Esophagus (tissue), 2 donors: ENCODE measurements around the gene CBL. TPM values are rescaled to one million over a fixed set of nuclear protein-coding genes. Genes with fewer than 3 reads are reported as not detected.

Source experiments
- H3K27ac ChIP-seq, 2 donors: one replicate each; pipeline ENCODE4 v1.5.1; 2013; ENCODE audit warnings: low read depth in 2 of 2, mild to moderate bottlenecking in 2 of 2, inconsistent platforms in 1 of 2, low read length in 1 of 2, moderate library complexity in 1 of 2
- H3K27me3 ChIP-seq, 2 donors: one replicate each; pipeline ENCODE4 v1.6.1; 2013; ENCODE audit warnings: low read length in 2 of 2, control low read depth in 1 of 2, mild to moderate bottlenecking in 1 of 2; ENCODE audit not compliant: insufficient read depth in 2 of 2, control insufficient read depth in 1 of 2
- H3K36me3 ChIP-seq, 2 donors: one replicate each; pipeline ENCODE4 v1.6.1; 2013; ENCODE audit warnings: low read length in 1 of 2; ENCODE audit not compliant: control insufficient read depth in 2 of 2, insufficient read depth in 2 of 2
- H3K4me1 ChIP-seq, 2 donors: one replicate each; pipeline ENCODE4 v1.6.1; 2013; ENCODE audit warnings: low read length in 1 of 2; ENCODE audit not compliant: control insufficient read depth in 2 of 2, insufficient read depth in 2 of 2
- H3K4me3 ChIP-seq, 2 donors: one replicate each; pipeline ENCODE4 v1.5.1; 2013; ENCODE audit warnings: low read length in 2 of 2, mild to moderate bottlenecking in 2 of 2, low read depth in 1 of 2, moderate library complexity in 1 of 2
- H3K9me3 ChIP-seq, 2 donors: one replicate each; pipeline ENCODE4 v1.6.1; 2013; ENCODE audit warnings: mild to moderate bottlenecking in 2 of 2, low read depth in 1 of 2, low read length in 1 of 2, moderate library complexity in 1 of 2; ENCODE audit not compliant: control insufficient read depth in 2 of 2, insufficient read depth in 1 of 2
- WGBS, 2 donors: extraction: QIAGEN DNeasy Blood & Tissue Kit; methylation state at CpG; one replicate each; pipeline ENCODE4 v1.1.7; 2013; 5-methylcytosine and 5-hydroxymethylcytosine counted together
- polyA plus RNA-seq, 2 donors: library from polyadenylated mRNA; stranded (reverse); fragments of 200-250 nt; gene quantifications; one replicate each; pipeline ENCODE4 v1.2.3, GENCODE V29; 2013
- donor health status: healthy with polysubstance abuse.
- donor health status: Bipolar disorder and iron deficiency.

CBL gene
- polyA plus RNA-seq, 2 donors = 3.0 to 6.2 TPM

- WGBS, 2 donors = 54 to 56% methylated on average over 10 of the region's 10 CpGs
- Histone ChIP-seq H3K27ac (no peak overlapping the region), H3K9me3 (no peaks in the 10 kb centered on the region), H3K4me1 (peaks cover 0 to 3% of the 10 kb centered on the region in 2 donors), H3K27me3 (no peaks in the 10 kb centered on the region), H3K36me3 (no peaks in the 10 kb centered on the region), H3K4me3 (peak overlapping the region in 1 of 2 donors; percentile 70)
Observed at GRCh38 chr11:119205080-119205479, 1.1 kb upstream of the CBL start.

DNA sequence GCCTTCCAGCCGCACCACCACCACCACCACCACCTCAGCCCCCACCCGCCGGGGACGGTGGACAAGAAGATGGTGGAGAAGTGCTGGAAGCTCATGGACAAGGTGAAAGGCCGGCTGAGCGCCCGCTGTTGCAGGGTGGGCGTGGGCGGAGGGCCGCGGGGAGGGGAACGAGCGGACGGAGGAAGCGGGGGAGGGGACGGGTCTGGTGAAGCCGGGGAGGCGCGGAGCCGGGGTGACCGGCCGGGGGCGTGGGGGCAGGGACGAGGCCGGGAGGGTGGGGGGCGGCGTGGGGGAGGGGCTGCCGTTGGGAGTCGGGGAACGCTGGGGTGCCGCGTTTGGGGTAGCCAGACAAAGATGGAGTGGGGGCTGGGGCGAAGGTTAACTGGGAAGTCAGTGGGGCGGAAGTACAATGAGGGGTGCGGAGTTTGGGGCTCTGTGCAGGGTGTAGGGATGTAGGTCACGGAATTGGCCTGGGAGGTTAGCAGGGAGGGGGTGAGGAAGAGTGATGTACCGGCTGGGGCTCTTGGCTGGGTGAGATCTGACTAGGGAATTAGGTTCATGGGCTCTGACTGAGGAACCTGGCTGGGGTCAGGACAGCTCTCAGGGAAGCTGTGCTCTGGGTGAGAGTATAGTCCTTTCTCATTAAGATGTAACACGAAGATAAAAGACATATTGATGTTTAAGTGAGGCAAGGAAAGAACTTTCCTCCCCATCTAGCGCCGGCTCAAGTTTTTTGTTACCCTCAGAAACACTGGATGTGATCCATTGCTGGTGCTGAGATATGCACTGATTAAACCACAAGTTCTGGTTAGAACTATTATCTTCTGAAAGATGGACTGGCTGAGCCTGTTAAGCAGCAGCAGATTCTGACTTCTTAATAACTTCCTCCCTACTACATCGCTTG is 624 bp downstream of the CBL start:
- 1% methylated on average over 39 to 41 of the region's 41 CpGs for WGBS, 2 donors
- Histone ChIP-seq H3K9me3 (no peaks in the 10 kb centered on the region), H3K4me3 (peak overlapping the region; percentile 70 to 95), H3K27me3 (no peaks in the 10 kb centered on the region), H3K27ac (peak overlapping the region; percentile 96 to 99), H3K4me1 (peaks cover 0 to 3% of the 10 kb centered on the region in 2 donors), H3K36me3 (no peaks in the 10 kb centered on the region)

- WGBS, 2 donors = 25 to 31% methylated on average over 11 of the region's 11 CpGs
- Histone ChIP-seq H3K9me3 (no peaks in the 10 kb centered on the region), H3K36me3 (no peaks in the 10 kb centered on the region), H3K4me3 (peak overlapping the region in 1 of 2 donors; percentile 70), H3K27me3 (no peaks in the 10 kb centered on the region), H3K4me1 (peaks cover 0 to 3% of the 10 kb centered on the region in 2 donors), H3K27ac (peak overlapping the region in 1 of 2 donors; percentile 99)
Observed at GRCh38 chr11:119207415-119207960, 1.3 kb downstream of the CBL start.

- Histone ChIP-seq H3K27ac (no peak overlapping the region), H3K27me3 (no peaks in the 10 kb centered on the region), H3K4me1 (peaks cover 0 to 3% of the 10 kb centered on the region in 2 donors), H3K4me3 (no peak overlapping the region), H3K9me3 (no peaks in the 10 kb centered on the region), H3K36me3 (no peaks in the 10 kb centered on the region)
- 86 to 91% methylated on average over 7 of the region's 7 CpGs for WGBS, 2 donors
Observed at GRCh38 chr11:119209186-119209585, 3.0 kb downstream of the CBL start.

DNA sequence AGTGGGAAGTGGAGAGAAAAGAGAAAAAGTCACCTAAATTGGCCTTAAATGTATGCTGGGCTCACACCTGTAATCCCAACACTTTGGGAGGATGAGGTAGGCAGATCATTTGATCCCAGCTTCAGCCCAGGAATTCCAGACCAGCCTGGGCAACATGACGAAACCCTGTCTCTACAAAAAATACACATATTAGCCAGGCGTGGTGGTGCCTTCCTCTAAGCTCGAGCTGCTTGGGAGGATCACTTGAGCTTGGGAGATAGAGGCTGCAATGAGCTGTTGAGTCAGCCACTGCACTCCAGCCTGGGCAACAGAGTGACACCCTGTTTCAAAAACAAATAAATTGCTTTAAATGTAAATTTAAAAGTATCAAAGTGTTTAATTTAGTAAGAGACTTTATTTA is 3.9 kb downstream of the CBL start:
- Histone ChIP-seq H3K9me3 (no peaks in the 10 kb centered on the region), H3K27me3 (no peaks in the 10 kb centered on the region), H3K27ac (no peak overlapping the region), H3K36me3 (no peaks in the 10 kb centered on the region), H3K4me1 (peaks cover 0 to 3% of the 10 kb centered on the region in 2 donors), H3K4me3 (no peak overlapping the region)
- 76 to 79% methylated on average over 3 of the region's 3 CpGs for WGBS, 2 donors

DNA sequence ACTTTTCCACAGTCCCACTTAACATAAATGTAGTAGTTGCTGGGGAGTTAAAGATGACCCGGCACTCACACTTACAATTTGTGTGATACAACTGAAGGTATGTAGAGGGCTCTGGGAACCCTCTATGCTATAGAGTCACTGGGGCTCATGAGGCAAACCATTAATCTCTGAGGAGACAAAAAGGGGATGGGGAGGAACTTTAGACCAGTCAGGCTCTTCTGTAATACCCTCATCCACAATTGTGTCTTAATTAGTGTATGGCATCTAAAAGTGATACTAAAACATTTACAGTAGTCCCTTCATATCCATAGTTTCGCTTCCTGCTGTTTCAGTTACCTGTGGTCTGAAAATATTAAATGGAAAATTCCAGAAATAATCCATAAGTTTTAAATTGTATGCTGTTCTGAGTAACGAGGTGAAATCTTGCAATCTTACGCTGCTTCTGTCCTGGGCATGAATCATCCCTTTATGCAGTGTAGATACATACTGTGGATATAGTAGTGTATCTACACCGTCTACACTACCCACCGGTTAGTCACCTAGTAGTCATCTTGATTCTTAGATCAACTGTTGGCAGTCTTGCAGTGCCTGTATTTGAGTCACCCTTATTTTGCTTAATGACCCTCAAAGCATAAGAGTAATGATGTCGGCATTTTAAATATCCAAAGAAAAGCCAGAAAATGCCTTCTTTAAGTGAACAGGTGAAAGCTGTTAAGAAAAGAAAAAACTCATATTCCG is 12.2 kb downstream of the CBL start:
- Histone ChIP-seq H3K27me3 (no peaks in the 10 kb centered on the region), H3K27ac (no peak overlapping the region), H3K4me1 (no peaks in the 10 kb centered on the region), H3K4me3 (no peak overlapping the region), H3K9me3 (no peaks in the 10 kb centered on the region), H3K36me3 (peaks cover 0 to 3% of the 10 kb centered on the region in 2 donors)
- WGBS, 2 donors = 63 to 72% methylated on average over 8 of the region's 8 CpGs

DNA sequence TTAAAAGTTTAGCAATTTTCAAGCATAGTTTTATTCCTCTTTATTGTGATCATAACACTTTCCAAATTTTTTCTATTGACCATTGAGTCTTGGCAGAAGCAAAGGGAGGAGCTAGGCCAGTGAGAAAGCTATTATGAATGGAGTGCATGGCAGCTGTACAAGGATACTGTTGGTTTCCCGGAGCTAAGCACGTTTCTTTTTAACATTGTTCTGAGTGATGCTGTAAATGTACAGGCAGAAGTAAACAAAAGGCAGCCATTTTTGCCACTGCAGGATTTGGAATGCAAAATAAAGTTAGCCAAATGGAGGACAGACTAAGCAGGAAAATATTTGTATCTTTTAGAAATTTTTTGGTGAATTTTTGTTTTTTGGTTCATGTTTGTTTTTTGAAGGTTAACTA is 16.2 kb downstream of the CBL start:
- WGBS, 2 donors = 9 to 17% methylated on average over 2 of the region's 2 CpGs
- Histone ChIP-seq H3K27ac (no peak overlapping the region), H3K4me3 (no peak overlapping the region), H3K36me3 (no peaks in the 10 kb centered on the region), H3K9me3 (no peaks in the 10 kb centered on the region), H3K27me3 (no peaks in the 10 kb centered on the region), H3K4me1 (no peaks in the 10 kb centered on the region)

DNA sequence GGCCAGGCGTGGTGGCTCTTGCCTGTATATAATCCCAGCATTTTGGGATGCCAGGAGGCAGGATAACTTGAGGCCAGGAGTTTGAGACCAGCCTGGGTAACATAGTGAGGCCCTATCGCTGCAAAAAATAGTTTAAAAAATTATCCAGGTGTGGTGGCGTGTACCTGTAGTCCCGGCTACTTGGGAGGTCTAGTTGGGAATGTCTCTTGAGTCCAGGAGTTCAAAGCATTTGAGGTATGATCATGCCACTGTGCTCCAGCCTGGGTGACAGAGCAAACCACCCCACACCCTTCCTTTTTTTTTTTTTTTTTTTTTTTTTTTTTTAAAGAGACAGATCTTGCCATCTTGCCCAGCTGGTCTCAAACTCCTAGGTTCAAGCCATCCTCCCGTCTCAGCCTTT is 16.8 kb downstream of the CBL start:
- WGBS, 2 donors = 96% methylated on average over 5 of the region's 5 CpGs
- Histone ChIP-seq H3K9me3 (no peaks in the 10 kb centered on the region), H3K4me3 (no peak overlapping the region), H3K4me1 (no peaks in the 10 kb centered on the region), H3K36me3 (no peaks in the 10 kb centered on the region), H3K27me3 (no peaks in the 10 kb centered on the region), H3K27ac (no peak overlapping the region)

- Histone ChIP-seq H3K9me3 (no peaks in the 10 kb centered on the region), H3K27me3 (no peaks in the 10 kb centered on the region), H3K4me3 (no peak overlapping the region), H3K4me1 (no peaks in the 10 kb centered on the region), H3K27ac (no peak overlapping the region), H3K36me3 (no peaks in the 10 kb centered on the region)
- 79 to 85% methylated on average over 1 of the region's 1 CpG for WGBS, 2 donors
Observed at GRCh38 chr11:119223856-119224255, 17.7 kb downstream of the CBL start.
